GM10266 (cell line): ENCODE results near the gene OTUD3.
"Not testable (repeated sequence)": the region's sequence is repeated elsewhere in the genome, so short reads cannot be mapped to it uniquely, and the experiment has no call there.

Source experiments
- DNase-seq: peaks from one replicate; pipeline ENCODE4 v3.0.0; 2012; ENCODE audit errors: extremely low spot score
- CTCF ChIP-seq: IDR thresholded peaks from 2 replicates; pipeline ENCODE4 v1.5.1; 2012; ENCODE audit warnings: mild to moderate bottlenecking, low read depth; ENCODE audit not compliant: control insufficient read depth, insufficient read depth; ENCODE audit errors: missing control alignments

OTUD3 gene

GRCh38 chr1:19846338-19846737 lies 35.9 kb upstream of the OTUD3 start:
- no peak for TF ChIP-seq CTCF
- DNase-seq, result no peak

- DNase-seq, result not testable (repeated sequence)
These were observed 34.9 kb upstream of the OTUD3 start for GRCh38 chr1:19847334-19847733.

DNA sequence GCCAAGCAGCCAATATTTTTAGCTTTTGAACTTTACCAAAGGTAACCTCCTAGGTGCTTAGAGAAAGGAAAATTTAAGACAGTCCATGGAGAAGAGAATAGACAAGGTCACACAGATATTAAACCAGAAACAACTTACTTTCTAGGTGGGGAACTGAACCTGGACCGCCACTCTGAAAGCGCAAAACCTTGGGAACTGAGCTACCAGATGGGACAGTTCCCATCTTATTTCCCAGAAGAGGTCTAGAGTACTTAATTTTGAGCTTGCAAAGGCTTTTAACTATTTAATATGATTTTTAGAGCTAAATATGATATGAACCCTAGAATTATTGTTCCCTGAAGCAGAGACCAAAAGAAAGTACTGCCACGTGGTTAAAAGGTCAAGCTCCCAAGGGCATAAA lies 32.9 kb upstream of the OTUD3 start:
- DNase-seq, result not testable (repeated sequence)

DNA sequence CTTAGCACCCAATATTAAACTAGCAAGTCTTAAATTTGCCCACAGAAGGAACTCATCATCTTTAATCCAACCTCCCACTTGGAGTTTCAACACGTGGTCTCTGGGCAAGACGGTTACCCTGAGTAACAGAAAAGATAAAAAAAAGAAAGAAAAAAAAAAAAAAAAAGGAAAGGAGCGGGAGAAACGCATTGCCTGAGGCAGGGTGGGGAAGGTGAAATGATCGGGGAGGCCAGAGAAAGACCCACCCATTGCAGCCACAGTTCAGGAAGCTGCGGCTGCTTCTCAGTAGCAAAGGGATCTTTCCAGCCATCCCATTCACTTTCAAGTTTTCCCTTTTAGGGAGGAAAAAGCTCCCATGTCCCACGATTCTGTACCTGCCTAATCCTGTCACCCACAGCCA lies 32.0 kb upstream of the OTUD3 start:
- no peak for TF ChIP-seq CTCF
- no peak for DNase-seq

- TF ChIP-seq CTCF, result no peak
- no peak for DNase-seq
These were observed 30.2 kb upstream of the OTUD3 start for GRCh38 chr1:19852036-19852435.

DNA sequence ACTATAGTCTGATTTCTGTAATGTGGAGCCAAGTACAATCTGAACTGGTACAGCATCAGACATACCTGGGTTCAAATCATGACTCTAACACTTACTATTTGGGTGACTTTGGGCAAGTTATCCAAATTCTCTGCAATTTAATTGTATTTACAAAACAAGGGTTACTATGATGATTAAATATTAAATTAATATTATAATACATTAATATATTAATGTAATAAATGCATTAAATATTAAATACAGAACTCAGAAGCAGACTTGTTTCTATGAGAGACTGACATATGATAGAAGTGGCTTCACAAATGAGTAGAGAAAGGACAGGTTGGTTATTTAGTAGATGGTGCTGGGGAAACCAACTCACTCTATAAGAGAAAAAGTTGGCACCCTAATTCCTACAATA lies 27.3 kb upstream of the OTUD3 start:
- no peak for TF ChIP-seq CTCF
- DNase-seq, result no peak

- DNase-seq, result peak; percentile 17
- no peak for TF ChIP-seq CTCF
These were observed 23.3 kb upstream of the OTUD3 start for GRCh38 chr1:19858893-19859292.

DNA sequence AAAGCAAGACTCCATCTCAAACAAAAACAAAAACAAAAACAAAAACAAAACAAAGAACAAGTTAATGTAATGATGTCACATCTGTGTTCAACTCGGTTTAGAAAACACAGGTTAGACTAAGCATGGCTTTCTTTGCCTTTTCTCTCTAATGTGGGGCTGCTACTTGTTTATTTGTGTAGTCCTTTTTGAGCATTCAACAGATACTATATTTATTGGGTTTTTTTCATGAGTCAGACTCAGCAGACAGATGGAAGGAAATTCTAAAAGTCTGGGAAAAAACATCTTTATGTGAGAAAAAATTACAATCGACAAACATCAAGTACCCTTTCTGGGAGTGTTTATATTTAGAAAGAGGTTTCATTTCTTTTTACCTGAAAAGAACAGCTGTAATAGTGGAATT lies 22.3 kb upstream of the OTUD3 start:
- no peak for TF ChIP-seq CTCF
- DNase-seq, result no peak
